Activated naive CD4-positive, alpha-beta T cell (primary cell): ENCODE data around the gene CHD8.

Experiments used
- DNase-seq, 4 experiments: peaks; one replicate each; lab custom pipeline; 2025; lab: John Stamatoyannopoulos, UW

Gene CHD8

GRCh38 chr14:21369949-21370679 lies 85.8 kb downstream of the CHD8 start:
- no peak for DNase-seq

GRCh38 chr14:21367582-21368144 lies 88.3 kb downstream of the CHD8 start:
- no peak for DNase-seq

GRCh38 chr14:21356511-21356910 lies 99.4 kb downstream of the CHD8 start:
- DNase-seq, result no peak

GRCh38 chr14:21352587-21352986 lies 103.3 kb downstream of the CHD8 start:
- no peak for DNase-seq

- DNase-seq, result no peak
Measured at GRCh38 chr14:21350539-21350938, 105.4 kb downstream of the CHD8 start.

- DNase-seq, result no peak
Measured at GRCh38 chr14:21347201-21347600, 108.7 kb downstream of the CHD8 start.

- no peak for DNase-seq
Measured at GRCh38 chr14:21346532-21347135, 109.3 kb downstream of the CHD8 start.

- DNase-seq, result no peak
Measured at GRCh38 chr14:21343035-21343794, 112.7 kb downstream of the CHD8 start.
